Ishikawa (cell line): ENCODE results near the gene ART4.

Source experiments
- CEBPB ChIP-seq: IDR thresholded peaks from 2 replicates; pipeline ENCODE4 v1.6.1; 2012
- CREB1 ChIP-seq: IDR thresholded peaks from 2 replicates; pipeline ENCODE4 v1.6.1; 2012; ENCODE audit warnings: low read depth
- EGR1 ChIP-seq: IDR thresholded peaks from 2 replicates; pipeline ENCODE4 v1.6.1; 2012
- EP300 ChIP-seq: IDR thresholded peaks from 2 replicates; pipeline ENCODE4 v1.6.1; 2012; ENCODE audit warnings: borderline replicate concordance
- FOXM1 ChIP-seq: IDR thresholded peaks from 2 replicates; pipeline ENCODE4 v1.6.1; 2012; ENCODE audit warnings: low read depth, borderline replicate concordance
- MAX ChIP-seq: IDR thresholded peaks from 2 replicates; pipeline ENCODE4 v1.6.1; 2012
- NFIC ChIP-seq: IDR thresholded peaks from 2 replicates; pipeline ENCODE4 v1.6.1; 2012
- REST ChIP-seq: IDR thresholded peaks from 2 replicates; pipeline ENCODE4 v1.6.1; 2012; ENCODE audit warnings: low read depth, mild to moderate bottlenecking
- TAF1 ChIP-seq: IDR thresholded peaks from 2 replicates; pipeline ENCODE4 v1.6.1; 2012; ENCODE audit warnings: low read depth, mild to moderate bottlenecking
- TCF12 ChIP-seq: IDR thresholded peaks from 2 replicates; pipeline ENCODE4 v1.6.1; 2012; ENCODE audit warnings: low read depth
- USF1 ChIP-seq: IDR thresholded peaks from 2 replicates; pipeline ENCODE4 v1.6.1; 2012
- YY1 ChIP-seq: IDR thresholded peaks from 2 replicates; pipeline ENCODE4 v1.6.1; 2012; ENCODE audit warnings: low read depth
- ZBTB7A ChIP-seq: IDR thresholded peaks from 2 replicates; pipeline ENCODE4 v1.6.1; 2012; ENCODE audit warnings: low read depth

GRCh38 chr12:14782756-14783155 lies 60.6 kb downstream of the ART4 start:
- no peak for TF ChIP-seq EP300
- TF ChIP-seq MAX = no peak
- no peak for TF ChIP-seq NFIC
- no peak for TF ChIP-seq CREB1
- TF ChIP-seq TAF1 = no peak
- no peak for TF ChIP-seq EGR1
- TF ChIP-seq REST = no peak
- no peak for TF ChIP-seq USF1
- no peak for TF ChIP-seq FOXM1
- no peak for TF ChIP-seq CEBPB
- TF ChIP-seq ZBTB7A = no peak
- TF ChIP-seq YY1 = no peak
- no peak for TF ChIP-seq TCF12
